K562 (cell line): ENCODE results near the gene GPSM3. TPM values are rescaled to one million over a fixed set of nuclear protein-coding genes. Genes with fewer than 3 reads are reported as not detected.
A peak's percentile ranks its signal among the peaks of the same experiment; 100 is the strongest.

ENCODE experiments used
- BCL6 ChIP-seq: fragments of 250-450 bp; sonication (Bioruptor Pico); IDR thresholded peaks from 2 replicates; pipeline ENCODE4 v1.4.0; 2020
- JUN ChIP-seq, 2 experiments: sonication (generic) in 1 of 2; formaldehyde crosslinking in 1 of 2; IDR thresholded peaks; 2 replicates each; pipeline versions ENCODE4 v1.6.1 to v1.8.0; 2012 to 2022; ENCODE audit warnings: borderline replicate concordance in 2 of 2, mild to moderate bottlenecking in 2 of 2, improper control_type of control experiment in 1 of 2, low read depth in 1 of 2, low read length in 1 of 2, missing genetic modification reagents in 1 of 2
- KHSRP ChIP-seq: fragments of 450-650 bp; IDR thresholded peaks from 2 replicates; pipeline ENCODE4 v1.6.1; 2017
- MTA2 ChIP-seq: fragments of 450-650 bp; IDR thresholded peaks from 2 replicates; pipeline ENCODE4 v1.6.1; 2016; ENCODE audit warnings: low read depth
- TSC22D4 ChIP-seq: fragments of 450-650 bp; IDR thresholded peaks from 2 replicates; pipeline ENCODE4 v1.6.1; 2016; ENCODE audit warnings: missing genetic modification characterization, missing biosample characterization, control low read depth
- ZNF584 ChIP-seq: fragments of 200-800 bp; sonication (Bioruptor generic); IDR thresholded peaks from 2 replicates; pipeline ENCODE4 v1.6.1; 2016; ENCODE audit warnings: low read depth, mild to moderate bottlenecking, missing genetic modification characterization, missing compliant biosample characterization
- polyA plus RNA-seq, 8 experiments: library from polyadenylated mRNA; depleted of rRNA in 4 of 8; stranded (reverse) in 5 of 8; unstranded in 3 of 8; fragments of >200 nt; fragmentation: Nextera tagmentation in 2 of 8; fragmentation: Illumina TruSeq in 1 of 8; extraction: Ambion mirVana in 2 of 8; extraction: Trizol in 1 of 8; gene quantifications; 2 replicates each; pipeline versions ENCODE4 v1.2.1 to v1.2.3, GENCODE V29; 2011 to 2014; ENCODE audit warnings: inconsistent platforms in 1 of 8, missing spikeins in 1 of 8
- total RNA-seq, 7 experiments: library from RNA; depleted of rRNA in 6 of 7; stranded (reverse); fragments of >200 nt in 6 of 7; fragmentation: Illumina TruSeq in 2 of 7; extraction: Trizol in 2 of 7; gene quantifications; 2 replicates each; pipeline versions ENCODE4 v1.2.1 to v1.2.3, GENCODE V29; 2011 to 2021; ENCODE audit warnings: low replicate concordance in 1 of 7
- TF ChIP-seq, protein P1 (sequence below), 2 experiments: fragments of 450-650 bp; IDR thresholded peaks; 2 replicates each; pipeline ENCODE4 v1.6.1; 2018; ENCODE audit warnings: mild to moderate bottlenecking in 2 of 2, low read depth in 1 of 2; ENCODE audit not compliant: partially characterized antibody in 2 of 2
- TF ChIP-seq, protein P2 (sequence below): sonication (generic); formaldehyde crosslinking; IDR thresholded peaks from 2 replicates; pipeline ENCODE4 v1.8.0; 2022; ENCODE audit warnings: mild to moderate bottlenecking, missing genetic modification reagents
- TF ChIP-seq, protein P3 (sequence below): fragments of 250-450 bp; sonication (Bioruptor Pico); IDR thresholded peaks from 2 replicates; pipeline ENCODE4 v1.8.0; 2022; ENCODE audit warnings: inconsistent platforms
- TF ChIP-seq, protein P4 (sequence below): sonication (generic); formaldehyde crosslinking; IDR thresholded peaks from 2 replicates; pipeline ENCODE4 v1.8.0; 2023; ENCODE audit warnings: missing genetic modification reagents, mild to moderate bottlenecking, borderline replicate concordance

The GPSM3 gene
- total and polyA plus RNA-seq, 9 of the 15 experiments (the other 6 are each of a cell fraction or from before 2014, with no cell fraction given) = 5.3 to 42.6 (median 24.4) TPM

DNA sequence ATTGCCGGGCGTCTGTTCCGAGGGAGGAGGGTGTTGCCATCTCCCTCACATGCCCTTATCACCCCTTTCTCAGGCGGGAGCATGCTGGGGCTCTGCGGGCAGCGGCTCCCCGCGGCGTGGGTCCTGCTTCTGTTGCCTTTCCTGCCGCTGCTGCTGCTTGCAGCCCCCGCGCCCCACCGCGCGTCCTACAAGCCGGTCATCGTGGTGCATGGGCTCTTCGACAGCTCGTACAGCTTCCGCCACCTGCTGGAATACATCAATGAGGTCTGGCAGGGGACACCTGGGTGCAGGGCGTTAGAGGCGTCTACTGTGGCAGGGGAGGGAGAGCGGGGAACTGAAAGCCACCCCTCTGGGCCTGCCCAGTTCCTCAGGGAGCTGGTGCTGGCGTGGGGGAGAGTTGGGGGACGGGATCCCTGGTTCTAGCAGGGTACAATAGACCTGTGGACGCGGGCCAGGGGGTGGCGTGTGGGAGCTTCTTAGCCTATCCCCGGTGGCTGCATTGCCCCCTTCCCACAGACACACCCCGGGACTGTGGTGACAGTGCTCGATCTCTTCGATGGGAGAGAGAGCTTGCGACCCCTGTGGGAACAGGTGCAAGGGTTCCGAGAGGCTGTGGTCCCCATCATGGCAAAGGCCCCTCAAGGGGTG, 37.8 kb downstream of the GPSM3 start (continued):
- TF ChIP-seq, protein P1, sequence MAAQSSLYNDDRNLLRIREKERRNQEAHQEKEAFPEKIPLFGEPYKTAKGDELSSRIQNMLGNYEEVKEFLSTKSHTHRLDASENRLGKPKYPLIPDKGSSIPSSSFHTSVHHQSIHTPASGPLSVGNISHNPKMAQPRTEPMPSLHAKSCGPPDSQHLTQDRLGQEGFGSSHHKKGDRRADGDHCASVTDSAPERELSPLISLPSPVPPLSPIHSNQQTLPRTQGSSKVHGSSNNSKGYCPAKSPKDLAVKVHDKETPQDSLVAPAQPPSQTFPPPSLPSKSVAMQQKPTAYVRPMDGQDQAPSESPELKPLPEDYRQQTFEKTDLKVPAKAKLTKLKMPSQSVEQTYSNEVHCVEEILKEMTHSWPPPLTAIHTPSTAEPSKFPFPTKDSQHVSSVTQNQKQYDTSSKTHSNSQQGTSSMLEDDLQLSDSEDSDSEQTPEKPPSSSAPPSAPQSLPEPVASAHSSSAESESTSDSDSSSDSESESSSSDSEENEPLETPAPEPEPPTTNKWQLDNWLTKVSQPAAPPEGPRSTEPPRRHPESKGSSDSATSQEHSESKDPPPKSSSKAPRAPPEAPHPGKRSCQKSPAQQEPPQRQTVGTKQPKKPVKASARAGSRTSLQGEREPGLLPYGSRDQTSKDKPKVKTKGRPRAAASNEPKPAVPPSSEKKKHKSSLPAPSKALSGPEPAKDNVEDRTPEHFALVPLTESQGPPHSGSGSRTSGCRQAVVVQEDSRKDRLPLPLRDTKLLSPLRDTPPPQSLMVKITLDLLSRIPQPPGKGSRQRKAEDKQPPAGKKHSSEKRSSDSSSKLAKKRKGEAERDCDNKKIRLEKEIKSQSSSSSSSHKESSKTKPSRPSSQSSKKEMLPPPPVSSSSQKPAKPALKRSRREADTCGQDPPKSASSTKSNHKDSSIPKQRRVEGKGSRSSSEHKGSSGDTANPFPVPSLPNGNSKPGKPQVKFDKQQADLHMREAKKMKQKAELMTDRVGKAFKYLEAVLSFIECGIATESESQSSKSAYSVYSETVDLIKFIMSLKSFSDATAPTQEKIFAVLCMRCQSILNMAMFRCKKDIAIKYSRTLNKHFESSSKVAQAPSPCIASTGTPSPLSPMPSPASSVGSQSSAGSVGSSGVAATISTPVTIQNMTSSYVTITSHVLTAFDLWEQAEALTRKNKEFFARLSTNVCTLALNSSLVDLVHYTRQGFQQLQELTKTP (IDR thresholded peaks at IDR 0.05; ENCODE audit: low read depth in 1 of 2, partially characterized antibody in 2 of 2) = no peak
- TF ChIP-seq, protein P2, sequence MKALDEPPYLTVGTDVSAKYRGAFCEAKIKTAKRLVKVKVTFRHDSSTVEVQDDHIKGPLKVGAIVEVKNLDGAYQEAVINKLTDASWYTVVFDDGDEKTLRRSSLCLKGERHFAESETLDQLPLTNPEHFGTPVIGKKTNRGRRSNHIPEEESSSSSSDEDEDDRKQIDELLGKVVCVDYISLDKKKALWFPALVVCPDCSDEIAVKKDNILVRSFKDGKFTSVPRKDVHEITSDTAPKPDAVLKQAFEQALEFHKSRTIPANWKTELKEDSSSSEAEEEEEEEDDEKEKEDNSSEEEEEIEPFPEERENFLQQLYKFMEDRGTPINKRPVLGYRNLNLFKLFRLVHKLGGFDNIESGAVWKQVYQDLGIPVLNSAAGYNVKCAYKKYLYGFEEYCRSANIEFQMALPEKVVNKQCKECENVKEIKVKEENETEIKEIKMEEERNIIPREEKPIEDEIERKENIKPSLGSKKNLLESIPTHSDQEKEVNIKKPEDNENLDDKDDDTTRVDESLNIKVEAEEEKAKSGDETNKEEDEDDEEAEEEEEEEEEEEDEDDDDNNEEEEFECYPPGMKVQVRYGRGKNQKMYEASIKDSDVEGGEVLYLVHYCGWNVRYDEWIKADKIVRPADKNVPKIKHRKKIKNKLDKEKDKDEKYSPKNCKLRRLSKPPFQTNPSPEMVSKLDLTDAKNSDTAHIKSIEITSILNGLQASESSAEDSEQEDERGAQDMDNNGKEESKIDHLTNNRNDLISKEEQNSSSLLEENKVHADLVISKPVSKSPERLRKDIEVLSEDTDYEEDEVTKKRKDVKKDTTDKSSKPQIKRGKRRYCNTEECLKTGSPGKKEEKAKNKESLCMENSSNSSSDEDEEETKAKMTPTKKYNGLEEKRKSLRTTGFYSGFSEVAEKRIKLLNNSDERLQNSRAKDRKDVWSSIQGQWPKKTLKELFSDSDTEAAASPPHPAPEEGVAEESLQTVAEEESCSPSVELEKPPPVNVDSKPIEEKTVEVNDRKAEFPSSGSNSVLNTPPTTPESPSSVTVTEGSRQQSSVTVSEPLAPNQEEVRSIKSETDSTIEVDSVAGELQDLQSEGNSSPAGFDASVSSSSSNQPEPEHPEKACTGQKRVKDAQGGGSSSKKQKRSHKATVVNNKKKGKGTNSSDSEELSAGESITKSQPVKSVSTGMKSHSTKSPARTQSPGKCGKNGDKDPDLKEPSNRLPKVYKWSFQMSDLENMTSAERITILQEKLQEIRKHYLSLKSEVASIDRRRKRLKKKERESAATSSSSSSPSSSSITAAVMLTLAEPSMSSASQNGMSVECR = peak; percentile 81
- 0 out of 2 replicates have a peak, but pooled peaks have one; percentile 36 for TF ChIP-seq JUN (IDR thresholded peaks at IDR 0.05; ENCODE audit: borderline replicate concordance, low read depth, low read length)
- TF ChIP-seq JUN (CRISPR knock-in tag; IDR thresholded peaks at IDR 0.05; ENCODE audit: borderline replicate concordance) = no peak
- no peak for TF ChIP-seq BCL6 (CRISPR knock-in tag)
- TF ChIP-seq KHSRP = no peak
- TF ChIP-seq, protein P3, sequence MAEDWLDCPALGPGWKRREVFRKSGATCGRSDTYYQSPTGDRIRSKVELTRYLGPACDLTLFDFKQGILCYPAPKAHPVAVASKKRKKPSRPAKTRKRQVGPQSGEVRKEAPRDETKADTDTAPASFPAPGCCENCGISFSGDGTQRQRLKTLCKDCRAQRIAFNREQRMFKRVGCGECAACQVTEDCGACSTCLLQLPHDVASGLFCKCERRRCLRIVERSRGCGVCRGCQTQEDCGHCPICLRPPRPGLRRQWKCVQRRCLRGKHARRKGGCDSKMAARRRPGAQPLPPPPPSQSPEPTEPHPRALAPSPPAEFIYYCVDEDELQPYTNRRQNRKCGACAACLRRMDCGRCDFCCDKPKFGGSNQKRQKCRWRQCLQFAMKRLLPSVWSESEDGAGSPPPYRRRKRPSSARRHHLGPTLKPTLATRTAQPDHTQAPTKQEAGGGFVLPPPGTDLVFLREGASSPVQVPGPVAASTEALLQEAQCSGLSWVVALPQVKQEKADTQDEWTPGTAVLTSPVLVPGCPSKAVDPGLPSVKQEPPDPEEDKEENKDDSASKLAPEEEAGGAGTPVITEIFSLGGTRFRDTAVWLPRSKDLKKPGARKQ (CRISPR knock-in tag) = no peak
- TF ChIP-seq, protein P4, sequence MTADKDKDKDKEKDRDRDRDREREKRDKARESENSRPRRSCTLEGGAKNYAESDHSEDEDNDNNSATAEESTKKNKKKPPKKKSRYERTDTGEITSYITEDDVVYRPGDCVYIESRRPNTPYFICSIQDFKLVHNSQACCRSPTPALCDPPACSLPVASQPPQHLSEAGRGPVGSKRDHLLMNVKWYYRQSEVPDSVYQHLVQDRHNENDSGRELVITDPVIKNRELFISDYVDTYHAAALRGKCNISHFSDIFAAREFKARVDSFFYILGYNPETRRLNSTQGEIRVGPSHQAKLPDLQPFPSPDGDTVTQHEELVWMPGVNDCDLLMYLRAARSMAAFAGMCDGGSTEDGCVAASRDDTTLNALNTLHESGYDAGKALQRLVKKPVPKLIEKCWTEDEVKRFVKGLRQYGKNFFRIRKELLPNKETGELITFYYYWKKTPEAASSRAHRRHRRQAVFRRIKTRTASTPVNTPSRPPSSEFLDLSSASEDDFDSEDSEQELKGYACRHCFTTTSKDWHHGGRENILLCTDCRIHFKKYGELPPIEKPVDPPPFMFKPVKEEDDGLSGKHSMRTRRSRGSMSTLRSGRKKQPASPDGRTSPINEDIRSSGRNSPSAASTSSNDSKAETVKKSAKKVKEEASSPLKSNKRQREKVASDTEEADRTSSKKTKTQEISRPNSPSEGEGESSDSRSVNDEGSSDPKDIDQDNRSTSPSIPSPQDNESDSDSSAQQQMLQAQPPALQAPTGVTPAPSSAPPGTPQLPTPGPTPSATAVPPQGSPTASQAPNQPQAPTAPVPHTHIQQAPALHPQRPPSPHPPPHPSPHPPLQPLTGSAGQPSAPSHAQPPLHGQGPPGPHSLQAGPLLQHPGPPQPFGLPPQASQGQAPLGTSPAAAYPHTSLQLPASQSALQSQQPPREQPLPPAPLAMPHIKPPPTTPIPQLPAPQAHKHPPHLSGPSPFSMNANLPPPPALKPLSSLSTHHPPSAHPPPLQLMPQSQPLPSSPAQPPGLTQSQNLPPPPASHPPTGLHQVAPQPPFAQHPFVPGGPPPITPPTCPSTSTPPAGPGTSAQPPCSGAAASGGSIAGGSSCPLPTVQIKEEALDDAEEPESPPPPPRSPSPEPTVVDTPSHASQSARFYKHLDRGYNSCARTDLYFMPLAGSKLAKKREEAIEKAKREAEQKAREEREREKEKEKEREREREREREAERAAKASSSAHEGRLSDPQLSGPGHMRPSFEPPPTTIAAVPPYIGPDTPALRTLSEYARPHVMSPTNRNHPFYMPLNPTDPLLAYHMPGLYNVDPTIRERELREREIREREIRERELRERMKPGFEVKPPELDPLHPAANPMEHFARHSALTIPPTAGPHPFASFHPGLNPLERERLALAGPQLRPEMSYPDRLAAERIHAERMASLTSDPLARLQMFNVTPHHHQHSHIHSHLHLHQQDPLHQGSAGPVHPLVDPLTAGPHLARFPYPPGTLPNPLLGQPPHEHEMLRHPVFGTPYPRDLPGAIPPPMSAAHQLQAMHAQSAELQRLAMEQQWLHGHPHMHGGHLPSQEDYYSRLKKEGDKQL = peak; percentile 26; the same call in 1 of the 2 replicates
- TF ChIP-seq TSC22D4 (tag) = no peak
- no peak for TF ChIP-seq ZNF584 (CRISPR knock-in tag)
- TF ChIP-seq MTA2 = 0 out of 2 replicates have a peak, but pooled peaks have one; percentile 23
